SK-N-SH treated with all-trans-retinoic acid at 6 μM for 48 hours (cell line): ENCODE measurements around the gene ZNFX1.
"Not testable (repeated sequence)": the region's sequence is repeated elsewhere in the genome, so short reads cannot be mapped to it uniquely, and the experiment has no call there.

ENCODE experiments used
- ATAC-seq: fragments of 200-7000 bp; cut with Tn5 transposase; 3 replicates; pipeline ENCODE4 v1.9.1; 2020; ENCODE audit warnings: mild to moderate bottlenecking, moderate library complexity
- BACH2 ChIP-seq: fragments of 250-450 bp; sonication (Bioruptor Pico); IDR thresholded peaks from 2 replicates; pipeline ENCODE4 v1.9.0; 2021; ENCODE audit warnings: mild to moderate bottlenecking, borderline replicate concordance
- CREB5 ChIP-seq: fragments of 250-450 bp; sonication (Bioruptor Pico); IDR thresholded peaks from 2 replicates; pipeline ENCODE4 v1.5.1; 2020; ENCODE audit warnings: low read depth, mild to moderate bottlenecking, moderate library complexity
- CSDC2 ChIP-seq: fragments of 250-450 bp; sonication (Bioruptor Pico); IDR thresholded peaks from 2 replicates; pipeline ENCODE4 v1.5.0; 2020; ENCODE audit warnings: mild to moderate bottlenecking, moderate library complexity
- ISL1 ChIP-seq: fragments of 250-450 bp; sonication (Bioruptor Pico); IDR thresholded peaks from 2 replicates; pipeline ENCODE4 v2.1.2; 2022; ENCODE audit warnings: mild to moderate bottlenecking, moderate library complexity
- PATZ1 ChIP-seq: fragments of 250-450 bp; sonication (Bioruptor Pico); IDR thresholded peaks from 2 replicates; pipeline ENCODE4 v1.8.0; 2020; ENCODE audit warnings: mild to moderate bottlenecking, moderate library complexity, borderline replicate concordance
- RARB ChIP-seq: fragments of 250-450 bp; sonication (Bioruptor Pico); IDR thresholded peaks from 2 replicates; pipeline ENCODE4 v1.8.0; 2021; ENCODE audit warnings: mild to moderate bottlenecking, moderate library complexity
- TCF4 ChIP-seq: fragments of 250-450 bp; sonication (Bioruptor Pico); IDR thresholded peaks from 2 replicates; pipeline ENCODE4 v1.8.0; 2021; ENCODE audit warnings: mild to moderate bottlenecking, moderate library complexity, borderline replicate concordance
- TOX ChIP-seq: fragments of 250-450 bp; sonication (Bioruptor Pico); IDR thresholded peaks from 2 replicates; pipeline ENCODE4 v1.8.0; 2021; ENCODE audit warnings: mild to moderate bottlenecking, moderate library complexity, borderline replicate concordance
- ZC3H10 ChIP-seq: fragments of 250-450 bp; sonication (Bioruptor Pico); IDR thresholded peaks from 2 replicates; pipeline ENCODE4 v1.5.1; 2021; ENCODE audit warnings: mild to moderate bottlenecking, moderate library complexity
- ZFP3 ChIP-seq: fragments of 250-450 bp; sonication (Bioruptor Pico); IDR thresholded peaks from 2 replicates; pipeline ENCODE4 v1.5.0; 2020; ENCODE audit warnings: mild to moderate bottlenecking, moderate library complexity
- ZFP30 ChIP-seq: fragments of 450-650 bp; formaldehyde crosslinking; IDR thresholded peaks from 2 replicates; pipeline ENCODE4 v1.5.0; 2022; ENCODE audit warnings: mild to moderate bottlenecking, moderate library complexity
- ZNF565 ChIP-seq: fragments of 450-650 bp; formaldehyde crosslinking; conservative IDR thresholded peaks from 2 replicates; pipeline ENCODE4 v1.5.0; 2020; ENCODE audit warnings: low read depth, mild to moderate bottlenecking, moderate library complexity
- ZNF70 ChIP-seq: fragments of 450-650 bp; formaldehyde crosslinking; IDR thresholded peaks from 2 replicates; pipeline ENCODE4 v1.5.0; 2020; ENCODE audit warnings: mild to moderate bottlenecking, moderate library complexity
- ZNF8 ChIP-seq: fragments of 450-650 bp; formaldehyde crosslinking; IDR thresholded peaks from 2 replicates; pipeline ENCODE4 v1.5.0; 2020; ENCODE audit warnings: mild to moderate bottlenecking, moderate library complexity
- TF ChIP-seq, protein P1 (sequence below): fragments of 250-450 bp; sonication (Bioruptor Pico); IDR thresholded peaks from 2 replicates; pipeline ENCODE4 v1.8.0; 2021; ENCODE audit warnings: low read depth, mild to moderate bottlenecking, moderate library complexity, borderline replicate concordance
- TF ChIP-seq, protein P2 (sequence below): fragments of 250-450 bp; sonication (Bioruptor Pico); IDR thresholded peaks from 2 replicates; pipeline ENCODE4 v1.5.1; 2021; ENCODE audit warnings: mild to moderate bottlenecking, moderate library complexity

Gene ZNFX1

GRCh38 chr20:49306903-49307620, 29.2 kb upstream of the ZNFX1 start:
- no peak for ATAC-seq
- TF ChIP-seq ISL1 (CRISPR knock-in tag) (no peak), BACH2 (CRISPR knock-in tag) (no peak), PATZ1 (CRISPR knock-in tag) (no peak), ZFP30 (CRISPR knock-in tag) (no peak), TCF4 (CRISPR knock-in tag) (no peak), ZNF70 (CRISPR knock-in tag) (no peak), ZC3H10 (no peak), CREB5 (CRISPR knock-in tag) (no peak), CSDC2 (CRISPR knock-in tag) (no peak), RARB (no peak), ZNF565 (no peak), TOX (CRISPR knock-in tag) (no peak)
- TF ChIP-seq, protein P1, sequence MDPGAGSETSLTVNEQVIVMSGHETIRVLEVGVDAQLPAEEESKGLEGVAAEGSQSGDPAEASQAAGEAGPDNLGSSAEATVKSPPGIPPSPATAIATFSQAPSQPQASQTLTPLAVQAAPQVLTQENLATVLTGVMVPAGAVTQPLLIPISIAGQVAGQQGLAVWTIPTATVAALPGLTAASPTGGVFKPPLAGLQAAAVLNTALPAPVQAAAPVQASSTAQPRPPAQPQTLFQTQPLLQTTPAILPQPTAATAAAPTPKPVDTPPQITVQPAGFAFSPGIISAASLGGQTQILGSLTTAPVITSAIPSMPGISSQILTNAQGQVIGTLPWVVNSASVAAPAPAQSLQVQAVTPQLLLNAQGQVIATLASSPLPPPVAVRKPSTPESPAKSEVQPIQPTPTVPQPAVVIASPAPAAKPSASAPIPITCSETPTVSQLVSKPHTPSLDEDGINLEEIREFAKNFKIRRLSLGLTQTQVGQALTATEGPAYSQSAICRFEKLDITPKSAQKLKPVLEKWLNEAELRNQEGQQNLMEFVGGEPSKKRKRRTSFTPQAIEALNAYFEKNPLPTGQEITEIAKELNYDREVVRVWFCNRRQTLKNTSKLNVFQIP (CRISPR knock-in tag): no peak
- TF ChIP-seq, protein P2, sequence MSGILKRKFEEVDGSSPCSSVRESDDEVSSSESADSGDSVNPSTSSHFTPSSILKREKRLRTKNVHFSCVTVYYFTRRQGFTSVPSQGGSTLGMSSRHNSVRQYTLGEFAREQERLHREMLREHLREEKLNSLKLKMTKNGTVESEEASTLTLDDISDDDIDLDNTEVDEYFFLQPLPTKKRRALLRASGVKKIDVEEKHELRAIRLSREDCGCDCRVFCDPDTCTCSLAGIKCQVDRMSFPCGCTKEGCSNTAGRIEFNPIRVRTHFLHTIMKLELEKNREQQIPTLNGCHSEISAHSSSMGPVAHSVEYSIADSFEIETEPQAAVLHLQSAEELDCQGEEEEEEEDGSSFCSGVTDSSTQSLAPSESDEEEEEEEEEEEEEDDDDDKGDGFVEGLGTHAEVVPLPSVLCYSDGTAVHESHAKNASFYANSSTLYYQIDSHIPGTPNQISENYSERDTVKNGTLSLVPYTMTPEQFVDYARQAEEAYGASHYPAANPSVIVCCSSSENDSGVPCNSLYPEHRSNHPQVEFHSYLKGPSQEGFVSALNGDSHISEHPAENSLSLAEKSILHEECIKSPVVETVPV (CRISPR knock-in tag): no peak

DNA sequence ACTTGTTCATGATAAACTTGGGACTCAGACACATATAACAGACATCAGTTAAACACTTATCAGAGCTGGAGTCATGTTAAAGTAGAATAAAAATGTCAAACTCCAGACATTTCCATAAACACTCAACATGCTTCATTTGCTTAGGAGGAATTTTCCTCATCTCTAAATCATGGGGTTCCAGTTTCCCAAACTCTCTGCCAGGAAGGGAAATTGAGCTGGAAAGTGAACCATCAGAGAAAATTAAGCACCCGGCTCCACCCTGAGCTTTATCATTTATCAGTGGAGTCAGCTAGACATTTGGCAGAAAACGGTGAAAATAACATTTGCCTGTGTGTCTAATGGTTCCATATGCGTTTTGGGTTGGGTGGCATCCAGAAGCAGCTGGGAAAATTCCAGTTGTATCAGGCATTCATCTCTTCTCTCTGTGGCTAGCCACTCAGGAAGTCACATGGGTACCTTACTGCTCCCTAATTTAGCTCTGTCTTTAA, 25.3 kb upstream of the ZNFX1 start:
- TF ChIP-seq ZC3H10 (no peak), ISL1 (CRISPR knock-in tag) (0 out of 2 replicates have a peak, but pooled peaks have one; percentile 20), CREB5 (CRISPR knock-in tag) (no peak)
- TF ChIP-seq, all 23 proteins: peak for 1
- peak; percentile 87 for ATAC-seq

GRCh38 chr20:49297605-49298530, 20.0 kb upstream of the ZNFX1 start:
- no peak for ATAC-seq
- no peak for TF ChIP-seq TCF4 (CRISPR knock-in tag)
- TF ChIP-seq CREB5 (CRISPR knock-in tag): no peak
- TF ChIP-seq, protein P1 (CRISPR knock-in tag): no peak
- TF ChIP-seq ZFP3 (CRISPR knock-in tag): no peak
- no peak for TF ChIP-seq ZNF565
- no peak for TF ChIP-seq ZNF8
- no peak for TF ChIP-seq ZFP30 (CRISPR knock-in tag)

DNA sequence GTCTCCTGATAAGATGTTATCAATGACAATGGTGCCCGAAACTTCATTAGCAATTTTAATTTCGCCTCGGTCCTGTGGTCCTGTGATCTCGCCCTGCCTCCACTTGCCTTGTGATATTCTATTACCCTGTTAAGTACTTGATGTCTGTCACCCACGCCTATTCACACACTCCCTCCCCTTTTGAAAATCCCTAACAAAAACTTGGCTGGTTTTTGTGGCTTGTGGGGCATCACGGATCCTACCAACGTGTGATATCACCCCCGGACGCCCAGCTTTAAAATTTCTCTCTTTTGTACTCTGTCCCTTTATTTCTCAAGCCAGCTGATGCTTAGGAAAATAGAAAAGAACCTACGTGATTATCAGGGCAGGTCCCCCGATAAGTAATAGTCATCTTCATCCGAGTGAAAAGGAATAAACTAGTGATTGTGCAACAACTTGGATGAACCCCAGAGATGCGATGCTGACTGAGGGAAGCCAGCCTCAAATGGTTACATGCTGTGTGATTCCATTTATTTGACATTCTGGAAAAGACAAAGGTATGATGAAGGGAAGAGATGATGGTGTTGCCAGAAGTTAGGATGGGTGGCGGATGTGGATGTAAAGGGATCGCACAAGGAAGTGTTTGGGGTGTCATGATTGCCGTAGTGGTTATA, 16.3 kb upstream of the ZNFX1 start:
- not testable (repeated sequence) for ATAC-seq
